GM12874 (cell line): ENCODE measurements around the gene BLTP3B.

Experiments
- TF ChIP-seq, protein P1 (sequence below): IDR thresholded peaks from 2 replicates; pipeline ENCODE4 v1.5.1; 2011; ENCODE audit warnings: low read depth, mild to moderate bottlenecking, control low read depth, low read length, moderate library complexity; ENCODE audit not compliant: insufficient read depth

BLTP3B gene, protein sequence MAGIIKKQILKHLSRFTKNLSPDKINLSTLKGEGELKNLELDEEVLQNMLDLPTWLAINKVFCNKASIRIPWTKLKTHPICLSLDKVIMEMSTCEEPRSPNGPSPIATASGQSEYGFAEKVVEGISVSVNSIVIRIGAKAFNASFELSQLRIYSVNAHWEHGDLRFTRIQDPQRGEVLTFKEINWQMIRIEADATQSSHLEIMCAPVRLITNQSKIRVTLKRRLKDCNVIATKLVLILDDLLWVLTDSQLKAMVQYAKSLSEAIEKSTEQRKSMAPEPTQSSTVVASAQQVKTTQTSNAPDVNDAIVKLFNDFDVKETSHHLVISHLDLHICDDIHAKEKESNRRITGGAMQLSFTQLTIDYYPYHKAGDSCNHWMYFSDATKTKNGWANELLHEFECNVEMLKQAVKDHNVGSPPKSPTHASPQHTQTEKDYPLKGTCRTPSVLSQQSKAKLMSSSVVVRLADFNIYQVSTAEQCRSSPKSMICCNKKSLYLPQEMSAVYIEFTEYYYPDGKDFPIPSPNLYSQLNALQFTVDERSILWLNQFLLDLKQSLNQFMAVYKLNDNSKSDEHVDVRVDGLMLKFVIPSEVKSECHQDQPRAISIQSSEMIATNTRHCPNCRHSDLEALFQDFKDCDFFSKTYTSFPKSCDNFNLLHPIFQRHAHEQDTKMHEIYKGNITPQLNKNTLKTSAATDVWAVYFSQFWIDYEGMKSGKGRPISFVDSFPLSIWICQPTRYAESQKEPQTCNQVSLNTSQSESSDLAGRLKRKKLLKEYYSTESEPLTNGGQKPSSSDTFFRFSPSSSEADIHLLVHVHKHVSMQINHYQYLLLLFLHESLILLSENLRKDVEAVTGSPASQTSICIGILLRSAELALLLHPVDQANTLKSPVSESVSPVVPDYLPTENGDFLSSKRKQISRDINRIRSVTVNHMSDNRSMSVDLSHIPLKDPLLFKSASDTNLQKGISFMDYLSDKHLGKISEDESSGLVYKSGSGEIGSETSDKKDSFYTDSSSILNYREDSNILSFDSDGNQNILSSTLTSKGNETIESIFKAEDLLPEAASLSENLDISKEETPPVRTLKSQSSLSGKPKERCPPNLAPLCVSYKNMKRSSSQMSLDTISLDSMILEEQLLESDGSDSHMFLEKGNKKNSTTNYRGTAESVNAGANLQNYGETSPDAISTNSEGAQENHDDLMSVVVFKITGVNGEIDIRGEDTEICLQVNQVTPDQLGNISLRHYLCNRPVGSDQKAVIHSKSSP (N-terminal part only)

DNA sequence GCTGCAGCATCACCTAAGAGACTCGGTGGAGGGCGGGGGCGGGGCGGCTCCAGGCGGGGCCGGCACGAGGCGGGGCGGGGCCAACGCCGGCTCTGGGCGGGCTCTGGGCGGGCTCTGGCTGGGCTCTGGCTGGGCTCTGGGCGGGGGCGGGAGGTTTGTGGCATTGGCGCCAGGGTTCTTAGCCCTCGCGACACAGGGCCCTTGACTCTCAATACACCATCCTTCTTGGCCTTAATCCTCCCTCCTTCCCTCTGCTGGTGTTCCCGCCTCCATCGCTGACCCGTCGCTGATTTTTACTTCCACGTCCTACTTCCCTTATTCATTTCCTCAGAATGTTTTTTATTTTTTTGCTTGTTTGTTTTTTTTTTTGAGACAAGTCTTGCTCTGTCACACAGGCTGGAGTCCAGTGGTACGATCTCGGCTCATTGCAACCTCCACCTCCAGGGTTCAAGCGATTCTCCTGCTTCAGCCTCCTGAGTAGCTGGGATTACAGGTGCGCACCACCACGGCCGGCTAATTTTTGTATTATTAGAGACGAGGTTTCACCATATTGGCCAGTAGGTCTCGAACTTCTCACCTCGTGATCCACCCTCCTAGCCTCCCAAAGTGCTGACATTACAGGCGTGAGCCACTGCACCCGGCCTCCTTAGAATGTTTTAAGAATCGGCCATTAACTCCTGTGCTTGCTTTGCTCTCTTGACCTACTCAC is at the start of gene BLTP3B:
TSS of gene BLTP3B (minus strand) at position 24 of the 709 bp plus-strand sequence. CDS start 239 bp downstream, outside the sequence.
- TF ChIP-seq, protein P1, sequence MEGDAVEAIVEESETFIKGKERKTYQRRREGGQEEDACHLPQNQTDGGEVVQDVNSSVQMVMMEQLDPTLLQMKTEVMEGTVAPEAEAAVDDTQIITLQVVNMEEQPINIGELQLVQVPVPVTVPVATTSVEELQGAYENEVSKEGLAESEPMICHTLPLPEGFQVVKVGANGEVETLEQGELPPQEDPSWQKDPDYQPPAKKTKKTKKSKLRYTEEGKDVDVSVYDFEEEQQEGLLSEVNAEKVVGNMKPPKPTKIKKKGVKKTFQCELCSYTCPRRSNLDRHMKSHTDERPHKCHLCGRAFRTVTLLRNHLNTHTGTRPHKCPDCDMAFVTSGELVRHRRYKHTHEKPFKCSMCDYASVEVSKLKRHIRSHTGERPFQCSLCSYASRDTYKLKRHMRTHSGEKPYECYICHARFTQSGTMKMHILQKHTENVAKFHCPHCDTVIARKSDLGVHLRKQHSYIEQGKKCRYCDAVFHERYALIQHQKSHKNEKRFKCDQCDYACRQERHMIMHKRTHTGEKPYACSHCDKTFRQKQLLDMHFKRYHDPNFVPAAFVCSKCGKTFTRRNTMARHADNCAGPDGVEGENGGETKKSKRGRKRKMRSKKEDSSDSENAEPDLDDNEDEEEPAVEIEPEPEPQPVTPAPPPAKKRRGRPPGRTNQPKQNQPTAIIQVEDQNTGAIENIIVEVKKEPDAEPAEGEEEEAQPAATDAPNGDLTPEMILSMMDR = no peak

DNA sequence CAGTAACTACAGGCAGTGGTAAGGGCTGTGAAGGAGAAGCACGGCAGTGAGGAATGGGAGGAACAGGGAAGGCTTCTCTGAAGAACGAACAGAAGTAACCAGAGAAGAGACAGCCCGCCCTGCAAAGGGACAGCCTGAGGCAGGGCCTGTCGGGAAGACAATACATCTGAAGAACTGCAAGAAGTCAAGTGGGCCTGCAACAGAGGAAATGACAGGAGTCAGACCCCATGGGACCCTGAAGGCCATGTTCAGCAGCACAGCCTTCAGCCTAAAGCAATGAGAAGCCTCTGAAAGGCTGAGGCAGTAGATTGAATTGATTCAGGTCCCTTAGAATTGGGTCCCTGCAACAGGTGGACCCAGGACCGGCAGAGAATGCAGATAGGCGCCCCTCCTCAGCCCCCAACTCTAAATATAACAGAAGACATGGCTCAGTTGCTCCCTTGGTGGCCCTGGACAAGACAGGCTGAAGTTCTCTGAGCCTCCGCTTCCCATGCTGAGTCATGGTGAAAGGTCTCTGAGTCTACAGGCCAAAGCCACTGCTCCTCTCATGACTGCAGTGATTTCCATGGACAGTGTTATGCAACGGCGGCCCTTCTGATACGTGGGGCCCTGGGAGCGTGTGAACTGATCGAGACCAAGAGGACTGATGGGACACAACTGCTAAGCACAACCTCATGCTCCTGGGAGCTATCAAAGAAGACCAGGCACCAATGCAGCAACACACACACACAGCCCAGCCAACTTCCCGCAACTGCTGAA is 47.1 kb upstream of the BLTP3B start:
- TF ChIP-seq, protein P1 = no peak

DNA sequence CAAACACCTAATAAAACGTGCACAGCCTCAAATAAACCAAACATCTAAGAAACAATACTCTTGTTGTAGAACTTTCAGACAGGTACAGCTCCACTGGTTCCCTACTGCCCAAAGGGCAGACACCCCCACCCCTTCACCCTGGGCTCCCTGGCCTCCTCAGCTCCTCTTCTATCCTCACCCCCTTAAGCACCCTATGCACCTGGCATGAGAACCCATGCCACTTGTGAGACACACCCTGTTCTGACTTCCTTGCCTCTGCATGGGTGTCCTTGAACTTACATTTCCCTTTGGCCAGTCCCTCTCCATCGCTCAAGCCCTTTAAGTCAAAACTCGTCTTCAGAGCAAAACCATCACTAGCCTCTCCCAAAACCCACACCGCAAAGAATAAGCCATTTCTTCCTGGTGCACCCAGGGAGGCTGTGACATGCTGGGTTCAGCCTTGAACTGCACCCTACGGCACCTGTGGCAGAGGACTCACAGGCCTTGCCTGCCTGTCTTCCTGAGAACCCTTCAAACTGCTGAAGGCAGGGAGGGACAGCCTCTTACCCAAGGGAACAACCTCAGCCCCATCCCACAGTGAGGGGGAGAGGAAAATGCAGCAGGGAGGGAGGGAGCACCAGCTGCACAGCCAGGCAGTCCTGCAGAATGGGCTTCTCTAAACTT is 45.3 kb upstream of the BLTP3B start:
- TF ChIP-seq, protein P1 = no peak

DNA sequence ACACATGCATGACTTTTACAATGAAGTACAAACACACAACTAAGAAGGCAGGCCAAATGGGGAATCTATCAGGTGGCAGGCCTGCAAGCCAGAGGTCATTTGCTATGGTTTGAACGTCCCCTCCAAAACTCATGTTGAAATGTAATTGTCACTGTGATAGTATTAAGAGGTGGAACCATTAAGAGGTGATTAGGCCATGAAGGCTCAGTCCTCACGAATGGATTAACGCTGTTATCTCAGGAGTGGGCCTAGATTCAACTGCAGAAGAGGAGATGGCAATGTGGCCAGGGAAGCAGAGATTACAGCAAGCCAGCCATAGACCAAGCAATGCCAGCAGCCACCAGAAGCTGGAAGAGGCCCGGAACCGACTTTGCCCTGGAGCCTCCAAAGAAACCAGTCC is 44.4 kb upstream of the BLTP3B start:
- TF ChIP-seq, protein P1 = no peak

DNA sequence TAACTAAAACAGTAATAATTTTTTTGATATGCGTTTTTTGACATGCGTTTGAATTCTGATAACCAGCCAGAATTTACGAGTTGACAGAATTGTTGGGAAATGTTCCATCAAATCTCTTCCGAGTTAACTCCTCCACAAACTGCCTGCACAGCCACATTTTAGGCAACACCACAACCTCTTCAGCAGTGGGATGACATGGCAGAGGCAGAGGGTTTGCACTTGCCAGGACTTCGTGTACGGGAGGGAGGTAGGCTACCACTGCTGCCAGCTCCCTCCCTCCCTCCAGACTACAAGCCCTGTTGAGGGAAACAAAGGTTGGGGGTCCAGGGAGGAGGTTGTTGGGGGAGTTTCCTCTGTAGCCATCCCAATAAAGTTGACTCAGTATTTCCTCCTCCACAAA is 43.4 kb upstream of the BLTP3B start:
- TF ChIP-seq, protein P1 = no peak

DNA sequence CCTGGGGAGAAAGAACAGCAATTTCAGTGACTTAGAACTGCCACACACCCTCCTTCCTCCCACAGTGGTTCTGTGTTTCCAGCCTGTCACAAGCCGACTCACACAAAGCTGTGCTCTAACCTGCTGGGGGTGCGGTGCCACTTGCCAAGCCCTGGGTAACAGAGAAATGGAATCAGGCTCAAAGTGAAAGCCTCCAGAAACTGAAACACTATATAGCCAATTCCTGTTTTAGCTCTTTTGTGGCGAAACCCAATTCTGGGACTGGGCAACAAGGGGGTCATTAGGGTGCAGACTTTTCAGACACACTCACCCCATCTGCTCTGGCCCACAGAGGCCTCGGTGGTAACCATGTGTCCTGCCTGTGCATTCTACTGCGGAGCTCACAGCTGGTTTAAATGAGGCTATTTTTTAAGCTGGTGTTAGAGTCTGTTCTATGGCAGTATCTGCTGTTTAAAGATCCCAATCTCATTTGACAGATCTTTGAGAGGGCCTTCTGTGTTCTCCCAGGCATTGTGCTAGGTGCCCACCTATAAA is 42.8 kb upstream of the BLTP3B start:
- TF ChIP-seq, protein P1 = no peak
